ENCODE data around the gene FHIT.

Gene FHIT

DNA sequence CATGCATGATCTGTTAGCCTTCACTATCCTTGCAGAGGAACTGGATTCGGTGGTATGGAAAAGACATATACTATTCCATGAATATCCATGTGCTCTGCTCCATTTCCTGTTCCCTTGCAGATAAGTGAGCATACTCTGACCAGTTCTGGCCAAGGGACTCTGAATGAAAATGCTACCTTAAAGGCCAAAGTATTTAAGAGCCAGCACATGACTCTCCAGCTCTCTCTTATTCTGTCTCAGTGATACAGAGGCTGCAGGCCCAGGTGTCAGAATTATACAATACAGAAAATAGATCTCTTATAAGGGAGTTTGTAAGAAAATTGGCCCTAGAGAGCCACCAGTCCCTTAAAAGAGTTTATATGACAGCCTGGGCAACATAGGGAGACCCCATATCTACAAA, 1421.7 kb downstream of the FHIT start:
- H3K9ac ChIP-seq, result no peak overlapping the region
- no peak overlapping the region for H3K4me3 ChIP-seq (ENCODE audit: low read depth, low read length)
- H3K36me3 ChIP-seq (ENCODE audit: control insufficient read depth, insufficient read depth, low read length), result no peaks in the 10 kb centered on the region
- no peaks in the 10 kb centered on the region for H3K27me3 ChIP-seq (ENCODE audit: control insufficient read depth, insufficient read depth, low read length)
- H3K79me2 ChIP-seq, result no peaks in the 10 kb centered on the region
- H2AFZ ChIP-seq, result no peak overlapping the region
- no peak overlapping the region for H3K4me2 ChIP-seq (ENCODE audit: low read length)
- no peak overlapping the region for H3K27ac ChIP-seq
- no peaks in the 10 kb centered on the region for H3K4me1 ChIP-seq
- H3K9me3 ChIP-seq (ENCODE audit: control insufficient read depth, low read length), result no peaks in the 10 kb centered on the region
- TF ChIP-seq, protein P1, sequence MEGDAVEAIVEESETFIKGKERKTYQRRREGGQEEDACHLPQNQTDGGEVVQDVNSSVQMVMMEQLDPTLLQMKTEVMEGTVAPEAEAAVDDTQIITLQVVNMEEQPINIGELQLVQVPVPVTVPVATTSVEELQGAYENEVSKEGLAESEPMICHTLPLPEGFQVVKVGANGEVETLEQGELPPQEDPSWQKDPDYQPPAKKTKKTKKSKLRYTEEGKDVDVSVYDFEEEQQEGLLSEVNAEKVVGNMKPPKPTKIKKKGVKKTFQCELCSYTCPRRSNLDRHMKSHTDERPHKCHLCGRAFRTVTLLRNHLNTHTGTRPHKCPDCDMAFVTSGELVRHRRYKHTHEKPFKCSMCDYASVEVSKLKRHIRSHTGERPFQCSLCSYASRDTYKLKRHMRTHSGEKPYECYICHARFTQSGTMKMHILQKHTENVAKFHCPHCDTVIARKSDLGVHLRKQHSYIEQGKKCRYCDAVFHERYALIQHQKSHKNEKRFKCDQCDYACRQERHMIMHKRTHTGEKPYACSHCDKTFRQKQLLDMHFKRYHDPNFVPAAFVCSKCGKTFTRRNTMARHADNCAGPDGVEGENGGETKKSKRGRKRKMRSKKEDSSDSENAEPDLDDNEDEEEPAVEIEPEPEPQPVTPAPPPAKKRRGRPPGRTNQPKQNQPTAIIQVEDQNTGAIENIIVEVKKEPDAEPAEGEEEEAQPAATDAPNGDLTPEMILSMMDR (IDR thresholded peaks at IDR 0.05), result no peak

DNA sequence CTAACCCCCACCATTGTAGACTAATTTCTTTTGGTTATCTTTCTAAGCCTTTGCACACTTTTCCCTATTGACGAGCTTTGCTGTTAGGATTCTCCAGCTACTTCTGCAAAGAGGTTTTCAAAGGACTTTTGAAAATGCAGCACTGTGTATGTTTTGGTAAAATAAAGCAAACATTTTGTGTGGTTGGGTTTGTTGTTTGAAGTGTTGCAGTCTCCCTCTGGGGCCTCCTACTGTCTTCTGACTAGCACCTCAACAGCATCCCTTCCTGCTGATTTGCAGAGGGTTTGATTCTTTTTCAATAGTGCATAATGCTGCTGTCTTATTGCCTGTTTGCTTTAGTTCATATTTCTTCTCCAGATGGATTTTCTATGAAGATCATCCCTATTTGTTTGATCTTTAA, 1426.4 kb downstream of the FHIT start:
- Histone ChIP-seq H3K4me1 (no peaks in the 10 kb centered on the region), H3K9ac (no peak overlapping the region), H3K27ac (no peak overlapping the region), H3K36me3 (ENCODE audit: control insufficient read depth, insufficient read depth, low read length) (no peaks in the 10 kb centered on the region), H3K4me2 (ENCODE audit: low read length) (no peak overlapping the region), H2AFZ (no peak overlapping the region), H3K27me3 (ENCODE audit: control insufficient read depth, insufficient read depth, low read length) (no peaks in the 10 kb centered on the region), H3K79me2 (no peaks in the 10 kb centered on the region), H3K4me3 (ENCODE audit: low read depth, low read length) (no peak overlapping the region), H3K9me3 (ENCODE audit: control insufficient read depth, low read length) (no peaks in the 10 kb centered on the region)
- TF ChIP-seq, protein P1 (IDR thresholded peaks at IDR 0.05), result no peak

DNA sequence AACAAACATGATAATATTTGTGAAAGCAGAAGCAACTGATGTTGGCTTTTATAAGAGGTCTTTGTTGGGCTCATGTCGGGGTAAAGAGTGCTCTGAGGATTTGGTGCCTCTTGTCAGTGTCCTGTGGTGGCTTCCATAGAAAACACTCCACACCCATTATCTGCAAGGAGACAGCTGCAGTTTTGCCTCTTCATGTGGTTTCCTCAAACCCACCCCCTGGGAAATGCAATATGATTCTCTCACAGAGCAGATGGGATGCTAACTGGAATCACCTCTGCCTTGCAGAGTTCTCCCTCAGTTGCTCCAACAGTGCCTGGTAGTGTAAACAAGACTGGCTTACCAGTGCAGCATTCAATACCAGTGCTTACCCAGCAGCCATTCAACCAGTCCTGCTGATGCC, 1430.0 kb downstream of the FHIT start:
- Histone ChIP-seq H3K4me3 (ENCODE audit: low read depth, low read length) (no peak overlapping the region), H3K4me1 (peaks cover 3% of the 10 kb centered on the region), H3K4me2 (ENCODE audit: low read length) (no peak overlapping the region), H3K27me3 (ENCODE audit: control insufficient read depth, insufficient read depth, low read length) (no peaks in the 10 kb centered on the region), H2AFZ (no peak overlapping the region), H3K9me3 (ENCODE audit: control insufficient read depth, low read length) (no peaks in the 10 kb centered on the region), H3K27ac (no peak overlapping the region), H3K79me2 (no peaks in the 10 kb centered on the region), H3K36me3 (ENCODE audit: control insufficient read depth, insufficient read depth, low read length) (no peaks in the 10 kb centered on the region), H3K9ac (no peak overlapping the region)
- TF ChIP-seq, protein P1 (IDR thresholded peaks at IDR 0.05), result no peak

DNA sequence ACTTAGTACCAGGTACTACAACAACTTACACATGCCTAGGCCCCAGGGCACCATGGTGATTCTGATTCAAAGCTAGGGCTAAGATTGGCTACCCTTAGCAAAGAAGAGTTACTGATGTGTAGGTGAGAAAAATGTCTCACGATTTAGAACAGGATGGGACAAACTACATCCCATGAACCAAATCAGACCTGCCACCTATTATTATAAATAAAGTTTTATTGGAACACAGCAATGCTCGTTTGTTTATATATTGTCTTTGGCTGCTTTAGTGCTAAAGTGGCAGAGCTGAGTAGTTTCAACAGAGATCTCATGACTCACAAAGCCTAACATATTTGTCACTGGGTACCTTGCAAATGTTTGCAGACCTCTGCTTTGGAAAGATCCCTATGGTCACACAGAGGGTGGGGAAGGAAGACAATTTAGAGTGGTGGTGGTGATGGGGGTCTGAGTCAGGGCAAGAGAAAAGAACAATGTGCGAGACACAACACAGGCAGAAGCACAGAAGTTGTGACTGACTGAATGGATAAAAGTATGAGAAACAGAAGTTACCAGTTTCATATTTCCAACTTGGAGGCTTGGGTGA, 1430.8 kb downstream of the FHIT start:
- no peak overlapping the region for H3K4me2 ChIP-seq (ENCODE audit: low read length)

DNA sequence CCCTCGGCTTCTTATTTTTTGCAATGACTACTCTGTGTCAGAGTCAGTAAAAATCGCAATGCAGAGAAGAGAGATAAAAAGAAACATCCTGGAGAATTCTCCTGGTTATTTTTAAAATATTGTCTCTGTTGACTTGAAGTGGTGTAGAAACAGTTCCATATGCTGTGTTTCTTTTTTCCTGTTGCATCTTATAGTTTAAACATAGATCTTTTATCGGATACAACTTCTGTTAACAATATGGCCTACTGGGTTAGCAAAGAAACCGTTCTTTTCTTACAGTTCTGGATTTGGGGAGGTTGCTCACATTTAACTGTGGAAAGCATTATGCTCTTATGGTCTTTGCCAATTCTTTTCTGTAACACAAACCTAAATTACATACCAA, 1432.3 kb downstream of the FHIT start:
- TF ChIP-seq, protein P1 (IDR thresholded peaks at IDR 0.05), result no peak
- Histone ChIP-seq H3K36me3 (ENCODE audit: control insufficient read depth, insufficient read depth, low read length) (no peaks in the 10 kb centered on the region), H2AFZ (no peak overlapping the region), H3K27ac (no peak overlapping the region), H3K4me2 (ENCODE audit: low read length) (no peak overlapping the region), H3K4me1 (peaks cover 3% of the 10 kb centered on the region), H3K4me3 (ENCODE audit: low read depth, low read length) (no peak overlapping the region), H3K9me3 (ENCODE audit: control insufficient read depth, low read length) (no peaks in the 10 kb centered on the region), H3K27me3 (ENCODE audit: control insufficient read depth, insufficient read depth, low read length) (no peaks in the 10 kb centered on the region), H3K79me2 (no peaks in the 10 kb centered on the region), H3K9ac (no peak overlapping the region)

More for the DNA sequence above, 1430.8 kb downstream of the FHIT start:
- H3K27me3 ChIP-seq (ENCODE audit: control insufficient read depth, insufficient read depth, low read length), result no peaks in the 10 kb centered on the region
- H2AFZ ChIP-seq, result no peak overlapping the region
- TF ChIP-seq, protein P1 (IDR thresholded peaks at IDR 0.05), result no peak
- peaks cover 3% of the 10 kb centered on the region for H3K4me1 ChIP-seq
- no peaks in the 10 kb centered on the region for H3K36me3 ChIP-seq (ENCODE audit: control insufficient read depth, insufficient read depth, low read length)
- no peaks in the 10 kb centered on the region for H3K79me2 ChIP-seq
- no peaks in the 10 kb centered on the region for H3K9me3 ChIP-seq (ENCODE audit: control insufficient read depth, low read length)
- no peak overlapping the region for H3K27ac ChIP-seq
- no peak overlapping the region for H3K9ac ChIP-seq
- H3K4me3 ChIP-seq (ENCODE audit: low read depth, low read length), result no peak overlapping the region
